Neural progenitor cell (in vitro differentiated cells): Measurements from ENCODE around the gene TAF9B.
"Not testable (repeated sequence)": the region's sequence is repeated elsewhere in the genome, so short reads cannot be mapped to it uniquely, and the experiment has no call there.

Experiments
- CTCF ChIP-seq: fragments of 200-600 bp; sonication (generic); IDR thresholded peaks from 2 replicates; pipeline ENCODE4 v1.5.1; 2017; ENCODE audit warnings: antibody characterized with exemption, mild to moderate bottlenecking
- EZH2 ChIP-seq: fragments of 200-600 bp; sonication (generic); IDR thresholded peaks from 2 replicates; pipeline ENCODE4 v1.6.1; 2017; ENCODE audit warnings: antibody characterized with exemption, mild to moderate bottlenecking, moderate library complexity

- TF ChIP-seq CTCF, EZH2: not testable (repeated sequence)
These were observed 17.9 kb upstream of the TAF9B start for GRCh38 chrX:78157373-78157772.
